Activated effector memory CD4-positive, alpha-beta T cell treated with anti-CD3 and anti-CD28 coated beads, Interleukin-2, amount 50 U/mL, for 16 hours (primary cell): Measurements from ENCODE around the gene NRDC.
"Not testable (repeated sequence)": the region's sequence is repeated elsewhere in the genome, so short reads cannot be mapped to it uniquely, and the experiment has no call there.

Experiments used
- DNase-seq: peaks from one replicate; pipeline ENCODE4 v3.0.0-alpha.2; 2020

Gene NRDC

GRCh38 chr1:51842261-51842660, 36.3 kb downstream of the NRDC start:
- no peak for DNase-seq

- no peak for DNase-seq
Measured at GRCh38 chr1:51840743-51841461, 37.6 kb downstream of the NRDC start.

- no peak for DNase-seq
Measured at GRCh38 chr1:51840182-51840581, 38.3 kb downstream of the NRDC start.

- DNase-seq: no peak
Measured at GRCh38 chr1:51839094-51839493, 39.4 kb downstream of the NRDC start.

GRCh38 chr1:51837243-51837642, 41.3 kb downstream of the NRDC start:
- DNase-seq: no peak

GRCh38 chr1:51833700-51834099, 44.8 kb downstream of the NRDC start:
- DNase-seq: no peak

- DNase-seq: no peak
Measured at GRCh38 chr1:51829058-51829457, 49.5 kb downstream of the NRDC start.

- DNase-seq: no peak
Measured at GRCh38 chr1:51819810-51820209, 58.7 kb downstream of the NRDC start.

- not testable (repeated sequence) for DNase-seq
Measured at GRCh38 chr1:51819021-51819420, 59.5 kb downstream of the NRDC start.

- DNase-seq: no peak
Measured at GRCh38 chr1:51818487-51818886, 60.0 kb downstream of the NRDC start.

- no peak for DNase-seq
Measured at GRCh38 chr1:51814513-51814912, 64.0 kb downstream of the NRDC start.

- no peak for DNase-seq
Measured at GRCh38 chr1:51799372-51799771, 79.2 kb downstream of the NRDC start.

- DNase-seq: no peak
Measured at GRCh38 chr1:51794868-51795267, 83.7 kb downstream of the NRDC start.

- no peak for DNase-seq
Measured at GRCh38 chr1:51794260-51794659, 84.3 kb downstream of the NRDC start.

GRCh38 chr1:51792864-51793263, 85.7 kb downstream of the NRDC start:
- no peak for DNase-seq

GRCh38 chr1:51791888-51792287, 86.6 kb downstream of the NRDC start:
- DNase-seq: no peak

GRCh38 chr1:51790385-51790784, 88.1 kb downstream of the NRDC start:
- no peak for DNase-seq

GRCh38 chr1:51789342-51789741, 89.2 kb downstream of the NRDC start:
- DNase-seq: no peak

GRCh38 chr1:51788938-51789337, 89.6 kb downstream of the NRDC start:
- no peak for DNase-seq

- no peak for DNase-seq
Measured at GRCh38 chr1:51784997-51785421, 93.5 kb downstream of the NRDC start.

- no peak for DNase-seq
Measured at GRCh38 chr1:51780927-51781326, 97.6 kb downstream of the NRDC start.

- DNase-seq: no peak
Measured at GRCh38 chr1:51776408-51776807, 102.1 kb downstream of the NRDC start.

- no peak for DNase-seq
Measured at GRCh38 chr1:51768971-51769588, 109.4 kb downstream of the NRDC start.

GRCh38 chr1:51761351-51761750, 117.2 kb downstream of the NRDC start:
- DNase-seq: no peak

- DNase-seq: no peak
Measured at GRCh38 chr1:51760872-51761271, 117.7 kb downstream of the NRDC start.
